ENCODE results near the gene GAK. TPM values are rescaled to one million over a fixed set of nuclear protein-coding genes. Genes with fewer than 3 reads are reported as not detected.

The GAK gene
- total and polyA plus RNA-seq, 2 of the 13 experiments (the other 11 are each of a cell fraction or from before 2014, with no cell fraction given) = 17.5 to 44.3 TPM

- TF ChIP-seq ZMYM3 (CRISPR knock-in tag; IDR thresholded peaks at IDR 0.05) = peak; percentile 43; the same call in 1 of the 2 replicates
- peak; percentile 56; the same call in 1 of the 2 replicates for TF ChIP-seq ZNF788 (CRISPR knock-in tag; IDR thresholded peaks at IDR 0.05; ENCODE audit: borderline replicate concordance)
- no peak for TF ChIP-seq DRAP1 (CRISPR knock-in tag; IDR thresholded peaks at IDR 0.05)
- TF ChIP-seq RBM22 (optimal IDR thresholded peaks at IDR 0.05; ENCODE audit: low read length) = no peak
- no peak for TF ChIP-seq KLF15 (CRISPR knock-in tag; IDR thresholded peaks at IDR 0.05; ENCODE audit: borderline replicate concordance)
- TF ChIP-seq ZNF329 (CRISPR knock-in tag; IDR thresholded peaks at IDR 0.05; ENCODE audit: low read depth) = peak; percentile 80; the same call in 1 of the 2 replicates
- TF ChIP-seq JUND (CRISPR knock-in tag; IDR thresholded peaks at IDR 0.05) = no peak
- TF ChIP-seq KIAA2018 (CRISPR knock-in tag; IDR thresholded peaks at IDR 0.05; ENCODE audit: borderline replicate concordance) = no peak
- TF ChIP-seq HNF4G (IDR thresholded peaks at IDR 0.05; ENCODE audit: borderline replicate concordance, low read depth, low read length) = peak; percentile 77; the same call in 1 of the 2 replicates
- peak; percentile 87; the same call in 1 of the 2 replicates for TF ChIP-seq HNF4G (CRISPR knock-in tag; IDR thresholded peaks at IDR 0.05; ENCODE audit: borderline replicate concordance, low read depth)
- TF ChIP-seq ZHX1 (CRISPR knock-in tag; IDR thresholded peaks at IDR 0.05; ENCODE audit: low read depth) = no peak
- no peak for TF ChIP-seq SNRNP70 (IDR thresholded peaks at IDR 0.05; ENCODE audit: low read depth, low read length)
- TF ChIP-seq ZNF770 (CRISPR knock-in tag; IDR thresholded peaks at IDR 0.05) = no peak
Measured at GRCh38 chr4:874971-875817, 56.9 kb downstream of the GAK start (continued).
